WERI-Rb-1 (cell line): ENCODE results near the gene MKI67.

Experiments
- DNase-seq: peaks from one replicate; pipeline ENCODE4 v3.0.0-alpha.2; 2020
- H3K27ac ChIP-seq: fragments of 250-450 bp; sonication (Bioruptor Pico); 2 replicates; pipeline ENCODE4 v1.5.1; 2020; ENCODE audit warnings: mild to moderate bottlenecking, moderate library complexity
- H3K27me3 ChIP-seq: fragments of 250-450 bp; sonication (Bioruptor Pico); 2 replicates; pipeline ENCODE4 v1.5.1; 2021; ENCODE audit warnings: mild to moderate bottlenecking, low read depth, moderate library complexity; ENCODE audit not compliant: insufficient read depth, severe bottlenecking
- H3K36me3 ChIP-seq: fragments of 250-450 bp; sonication (Bioruptor Pico); 2 replicates; pipeline ENCODE4 v1.5.1; 2020; ENCODE audit warnings: mild to moderate bottlenecking, moderate library complexity
- H3K4me3 ChIP-seq: 2 replicates; pipeline ENCODE4 v1.5.1; 2011; ENCODE audit warnings: low read depth, mild to moderate bottlenecking, control low read depth, low read length
- H3K9me3 ChIP-seq: fragments of 250-450 bp; sonication (Bioruptor Pico); 2 replicates; pipeline ENCODE4 v1.5.1; 2021; ENCODE audit warnings: mild to moderate bottlenecking, moderate library complexity; ENCODE audit not compliant: severe bottlenecking
- CTCF ChIP-seq: IDR thresholded peaks from 2 replicates; pipeline ENCODE4 v1.5.1; 2011; ENCODE audit warnings: low read depth, mild to moderate bottlenecking, control low read depth, inconsistent platforms, low read length

Gene MKI67

DNA sequence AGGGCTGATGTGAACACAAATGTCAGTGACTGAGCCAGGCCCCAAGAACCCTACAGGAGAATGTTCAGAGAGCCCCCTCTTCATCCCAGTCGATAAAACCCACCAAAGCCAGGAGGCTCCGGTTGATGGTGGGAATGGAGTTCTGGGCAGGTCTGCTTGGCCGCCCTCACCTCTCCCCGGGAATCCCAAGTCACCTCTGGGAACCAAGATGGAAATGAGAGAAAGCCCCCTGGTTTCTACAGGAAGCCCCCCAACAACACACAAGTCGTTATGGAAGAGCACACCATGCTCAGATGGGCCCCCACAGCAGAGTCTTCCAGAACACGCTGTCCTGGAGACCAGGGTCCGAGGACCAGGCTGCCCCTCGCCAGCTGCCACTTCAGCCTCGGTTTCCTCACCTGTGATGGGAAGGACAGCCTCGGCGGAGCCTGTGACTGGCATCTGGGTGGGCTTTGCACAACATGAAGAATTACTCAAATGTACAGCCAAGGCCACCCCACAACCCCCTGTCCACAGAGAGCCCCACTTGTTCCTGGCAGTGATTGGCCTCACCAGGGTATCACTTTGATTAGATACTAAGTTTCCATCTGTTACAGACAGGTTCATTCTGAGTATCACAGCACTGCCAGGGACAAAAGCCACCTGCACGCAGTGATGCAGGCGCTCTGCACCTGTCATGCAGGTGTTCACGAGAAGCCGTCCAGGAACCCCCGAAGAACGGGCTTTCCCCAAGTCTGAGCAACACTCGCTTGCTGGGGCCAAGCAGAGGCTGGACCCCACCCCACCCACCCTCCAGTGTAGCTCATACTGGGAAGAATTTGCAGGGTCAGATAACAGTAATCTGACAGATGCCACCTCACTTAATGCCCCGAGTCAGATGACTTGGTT, 57.6 kb downstream of the MKI67 start:
- Histone ChIP-seq H3K27ac (no peak overlapping the region), H3K9me3 (no peaks in the 10 kb centered on the region), H3K27me3 (no peaks in the 10 kb centered on the region), H3K4me3 (no peak overlapping the region), H3K36me3 (no peaks in the 10 kb centered on the region)
- TF ChIP-seq CTCF: no peak
- no peak for DNase-seq

GRCh38 chr10:128067691-128068397, 58.4 kb downstream of the MKI67 start:
- Histone ChIP-seq H3K36me3 (no peaks in the 10 kb centered on the region), H3K27ac (no peak overlapping the region), H3K27me3 (no peaks in the 10 kb centered on the region), H3K4me3 (no peak overlapping the region), H3K9me3 (no peaks in the 10 kb centered on the region)
- no peak for TF ChIP-seq CTCF
- no peak for DNase-seq

DNA sequence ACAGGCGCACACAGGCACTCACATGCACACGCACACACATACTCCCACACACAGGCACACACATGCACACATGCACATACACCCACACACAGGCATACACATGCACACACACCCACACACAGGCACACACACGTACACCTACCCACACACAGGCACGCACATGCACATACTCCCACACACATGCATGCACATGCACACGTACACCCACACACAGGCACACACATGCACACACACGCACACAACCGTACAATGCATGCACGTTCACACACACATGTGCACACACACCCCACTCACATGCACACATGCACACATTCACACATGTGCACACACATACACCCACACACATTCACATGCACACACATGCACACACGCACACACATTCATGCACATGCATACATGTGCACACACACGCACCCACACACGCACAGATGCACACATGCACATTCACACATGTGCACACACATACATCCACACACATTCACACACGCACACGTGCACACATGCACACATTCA, 59.3 kb downstream of the MKI67 start:
- no peak for TF ChIP-seq CTCF
- H3K9me3 ChIP-seq: no peaks in the 10 kb centered on the region
- no peak overlapping the region for H3K4me3 ChIP-seq
- DNase-seq: no peak
- no peak overlapping the region for H3K27ac ChIP-seq
- H3K36me3 ChIP-seq: no peaks in the 10 kb centered on the region
- no peaks in the 10 kb centered on the region for H3K27me3 ChIP-seq

GRCh38 chr10:128065881-128066534, 60.2 kb downstream of the MKI67 start:
- Histone ChIP-seq H3K36me3 (no peaks in the 10 kb centered on the region), H3K4me3 (no peak overlapping the region), H3K27ac (no peak overlapping the region), H3K9me3 (no peaks in the 10 kb centered on the region), H3K27me3 (no peaks in the 10 kb centered on the region)
- TF ChIP-seq CTCF: no peak
- no peak for DNase-seq

DNA sequence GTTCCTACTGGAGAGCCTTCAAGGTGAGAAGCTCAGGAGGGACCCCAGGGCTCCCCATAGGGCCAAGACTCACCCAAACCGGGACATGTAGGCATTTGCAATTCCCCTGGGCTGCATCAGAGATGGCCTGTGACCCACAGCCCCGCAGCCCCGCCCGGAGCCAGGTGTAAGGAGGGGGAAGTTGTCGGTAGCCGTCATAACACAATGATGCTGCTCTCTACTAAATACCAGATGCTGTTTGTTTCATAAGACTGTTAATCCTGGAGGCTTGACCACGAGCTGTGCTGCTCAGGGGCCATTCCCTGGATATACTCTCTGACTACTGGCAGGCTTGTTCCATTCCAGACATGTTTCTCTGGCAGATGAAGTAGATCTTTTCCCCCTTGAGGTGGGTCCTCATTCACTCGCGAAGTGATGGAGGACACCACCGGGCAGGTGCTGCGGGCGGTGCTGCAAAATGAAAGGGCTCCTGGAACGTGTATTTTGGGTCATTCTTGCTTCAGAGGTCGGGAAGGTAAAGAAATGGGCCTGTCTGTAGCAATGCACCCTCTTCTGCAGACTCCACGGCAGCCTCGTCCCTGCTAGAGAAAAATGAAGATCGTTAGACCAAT, 61.1 kb downstream of the MKI67 start:
- no peaks in the 10 kb centered on the region for H3K36me3 ChIP-seq
- H3K27ac ChIP-seq: no peak overlapping the region
- no peak for TF ChIP-seq CTCF
- peak; percentile 22 for DNase-seq
- no peaks in the 10 kb centered on the region for H3K9me3 ChIP-seq
- no peak overlapping the region for H3K4me3 ChIP-seq
- no peaks in the 10 kb centered on the region for H3K27me3 ChIP-seq
